Trophoblast cell (in vitro differentiated cells and primary cell): Measurements from ENCODE around the gene PPA2.

ENCODE experiments used
- DNase-seq, 2 donors: peaks; one replicate each; pipeline ENCODE4 v3.0.0-alpha.2; 2016
- H2AFZ ChIP-seq: 2 replicates; pipeline ENCODE4 v1.6.1; 2013; ENCODE audit warnings: low read length, moderate library complexity, mild to moderate bottlenecking; ENCODE audit not compliant: insufficient read depth, poor library complexity
- H2AK5ac ChIP-seq: 2 replicates; pipeline ENCODE4 v1.6.1; 2013; ENCODE audit warnings: mild to moderate bottlenecking, low read length
- H2BK120ac ChIP-seq: 2 replicates; pipeline ENCODE4 v1.6.1; 2013; ENCODE audit warnings: low read length, mild to moderate bottlenecking, moderate library complexity; ENCODE audit not compliant: insufficient read depth, poor library complexity
- H2BK12ac ChIP-seq: 2 replicates; pipeline ENCODE4 v1.6.1; 2013; ENCODE audit warnings: mild to moderate bottlenecking, low read length, moderate library complexity
- H2BK5ac ChIP-seq: 2 replicates; pipeline ENCODE4 v1.6.1; 2013; ENCODE audit warnings: low read length, low read depth, moderate library complexity, mild to moderate bottlenecking; ENCODE audit not compliant: poor library complexity
- H3K14ac ChIP-seq: 2 replicates; pipeline ENCODE4 v1.6.1; 2013; ENCODE audit warnings: mild to moderate bottlenecking, low read length
- H3K18ac ChIP-seq: 2 replicates; pipeline ENCODE4 v1.6.1; 2013; ENCODE audit warnings: mild to moderate bottlenecking, low read length
- H3K23ac ChIP-seq: 2 replicates; pipeline ENCODE4 v1.6.1; 2013; ENCODE audit warnings: low read length
- H3K27ac ChIP-seq: 2 replicates; pipeline ENCODE4 v1.5.1; 2013; ENCODE audit warnings: low read depth, mild to moderate bottlenecking, inconsistent platforms, low read length, moderate library complexity
- H3K27me3 ChIP-seq: 2 replicates; pipeline ENCODE4 v1.6.1; 2013; ENCODE audit warnings: inconsistent platforms, mild to moderate bottlenecking, low read length, moderate library complexity; ENCODE audit not compliant: insufficient read depth
- H3K36me3 ChIP-seq, 2 experiments: 1 replicate in 1 of 2; 2 replicates in 1 of 2; pipeline ENCODE4 v1.6.1; 2013; ENCODE audit warnings: low read length in 2 of 2, mild to moderate bottlenecking in 2 of 2, moderate library complexity in 1 of 2; ENCODE audit not compliant: insufficient read depth in 2 of 2, control insufficient read depth in 1 of 2
- H3K4ac ChIP-seq: 2 replicates; pipeline ENCODE4 v1.6.1; 2013; ENCODE audit warnings: low read depth, mild to moderate bottlenecking, low read length, moderate library complexity
- H3K4me1 ChIP-seq, 2 experiments: 1 replicate in 1 of 2; 2 replicates in 1 of 2; pipeline ENCODE4 v1.6.1; 2013; ENCODE audit warnings: low read length in 2 of 2, mild to moderate bottlenecking in 2 of 2, moderate library complexity in 1 of 2; ENCODE audit not compliant: insufficient read depth in 2 of 2, control insufficient read depth in 1 of 2
- H3K4me2 ChIP-seq: 2 replicates; pipeline ENCODE4 v1.6.1; 2013; ENCODE audit warnings: inconsistent platforms, mild to moderate bottlenecking, low read length, moderate library complexity
- H3K4me3 ChIP-seq: 2 replicates; pipeline ENCODE4 v1.5.1; 2013; ENCODE audit warnings: mild to moderate bottlenecking, low read depth, low read length, inconsistent platforms
- H3K79me1 ChIP-seq: one replicate; pipeline ENCODE4 v1.6.1; 2013; ENCODE audit warnings: low read length
- H3K79me2 ChIP-seq: 2 replicates; pipeline ENCODE4 v1.6.1; 2013; ENCODE audit warnings: low read length, mild to moderate bottlenecking; ENCODE audit not compliant: control insufficient read depth, insufficient read depth, poor library complexity
- H3K9ac ChIP-seq: 2 replicates; pipeline ENCODE4 v1.6.1; 2013; ENCODE audit warnings: mild to moderate bottlenecking, low read length
- H3K9me3 ChIP-seq: 2 replicates; pipeline ENCODE4 v1.6.1; 2013; ENCODE audit warnings: low read depth, mild to moderate bottlenecking, control low read depth, inconsistent platforms, low read length; ENCODE audit not compliant: insufficient read depth
- H4K12ac ChIP-seq: 2 replicates; pipeline ENCODE4 v1.6.1; 2013; ENCODE audit warnings: low read depth, mild to moderate bottlenecking, low read length, moderate library complexity
- H4K8ac ChIP-seq: 2 replicates; pipeline ENCODE4 v1.6.1; 2013; ENCODE audit warnings: low read depth, mild to moderate bottlenecking, low read length, moderate library complexity
- H4K91ac ChIP-seq: one replicate; pipeline ENCODE4 v1.6.1; 2013; ENCODE audit warnings: low read depth, mild to moderate bottlenecking, low read length, moderate library complexity
- WGBS: extraction: QIAGEN DNeasy Blood & Tissue Kit; methylation state at CpG from one replicate; pipeline ENCODE4 v1.1.7; 2013; ENCODE audit warnings: missing lambda C conversion rate; ENCODE audit not compliant: insufficient read length, insufficient coverage; ENCODE audit errors: extremely low coverage; 5-methylcytosine and 5-hydroxymethylcytosine counted together

The PPA2 gene

DNA sequence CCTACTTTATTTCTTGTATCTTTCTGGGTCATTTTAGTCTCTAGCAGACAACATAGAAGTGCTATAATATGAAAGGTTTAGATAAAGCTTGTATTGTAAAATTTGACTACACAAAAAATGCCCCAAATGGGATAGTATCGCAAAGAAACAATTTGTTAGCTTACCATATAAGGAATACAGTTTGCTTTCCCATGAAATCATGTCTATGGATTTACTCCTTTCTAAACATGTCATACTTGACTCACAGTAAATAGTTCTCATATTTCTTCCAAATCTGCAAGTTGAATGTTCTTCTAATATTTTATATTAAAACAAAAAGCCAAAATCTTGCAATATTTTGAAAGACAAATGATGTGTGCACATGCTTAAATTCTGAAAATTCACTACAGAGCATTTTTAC is 103.9 kb downstream of the PPA2 start:
- Histone ChIP-seq H3K23ac (no peak overlapping the region), H4K12ac (no peak overlapping the region), H4K8ac (no peak overlapping the region), H3K4ac (no peak overlapping the region), H3K4me3 (no peak overlapping the region), H2BK12ac (no peak overlapping the region), H2BK120ac (no peak overlapping the region), H3K36me3 (peaks cover 3 to 4% of the 10 kb centered on the region in 2 experiments), H2AFZ (no peak overlapping the region), H3K9ac (no peak overlapping the region), H3K27me3 (no peaks in the 10 kb centered on the region), H2BK5ac (no peak overlapping the region), H3K27ac (no peak overlapping the region), H3K4me1 (peaks cover 3 to 4% of the 10 kb centered on the region in 2 experiments), H2AK5ac (no peak overlapping the region), H3K4me2 (no peak overlapping the region), H3K79me2 (no peaks in the 10 kb centered on the region), H3K9me3 (peaks cover 5% of the 10 kb centered on the region), H4K91ac (no peak overlapping the region), H3K18ac (no peak overlapping the region), H3K79me1 (no peaks in the 10 kb centered on the region), H3K14ac (no peak overlapping the region)
- DNase-seq: no peak
- WGBS: no CpG with 5 or more reads among the region's 1 CpG

DNA sequence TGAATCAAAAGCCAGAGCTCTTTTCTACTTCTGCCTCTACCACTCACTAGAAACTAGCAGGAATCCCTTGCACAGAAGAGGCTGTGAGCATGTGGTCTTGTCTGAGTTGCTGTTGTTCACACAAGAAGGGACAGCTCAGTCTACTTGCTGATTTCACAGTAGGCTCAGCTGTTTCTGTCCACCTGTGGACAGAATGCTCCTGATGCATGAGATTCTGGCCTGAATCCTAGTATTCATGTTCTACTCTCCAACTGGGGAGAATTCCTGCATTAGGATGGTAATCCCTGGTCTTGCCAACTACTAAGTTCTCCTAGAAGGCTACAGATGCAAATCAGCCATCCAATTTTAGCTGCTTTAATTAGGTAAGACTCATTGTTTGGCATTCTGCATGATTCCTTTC is 112.8 kb downstream of the PPA2 start:
- H3K18ac ChIP-seq: no peak overlapping the region
- no peak overlapping the region for H2AFZ ChIP-seq
- H2BK12ac ChIP-seq: no peak overlapping the region
- H3K4me2 ChIP-seq: no peak overlapping the region
- no peaks in the 10 kb centered on the region for H3K27me3 ChIP-seq
- H3K27ac ChIP-seq: no peak overlapping the region
- no peak overlapping the region for H4K12ac ChIP-seq
- no peak overlapping the region for H3K4me3 ChIP-seq
- DNase-seq: no peak
- H4K91ac ChIP-seq: no peak overlapping the region
- H2AK5ac ChIP-seq: no peak overlapping the region
- H3K14ac ChIP-seq: no peak overlapping the region
- H3K9me3 ChIP-seq: peaks cover 2% of the 10 kb centered on the region
- no peak overlapping the region for H3K4ac ChIP-seq
- no peak overlapping the region for H3K9ac ChIP-seq
- H3K36me3 ChIP-seq: peaks cover 2 to 3% of the 10 kb centered on the region in 2 experiments
- H3K4me1 ChIP-seq: no peaks in the 10 kb centered on the region
- H3K79me2 ChIP-seq: no peaks in the 10 kb centered on the region
- H3K79me1 ChIP-seq: no peaks in the 10 kb centered on the region
- no peak overlapping the region for H4K8ac ChIP-seq
- no peak overlapping the region for H3K23ac ChIP-seq
- H2BK5ac ChIP-seq: no peak overlapping the region
- no peak overlapping the region for H2BK120ac ChIP-seq

DNA sequence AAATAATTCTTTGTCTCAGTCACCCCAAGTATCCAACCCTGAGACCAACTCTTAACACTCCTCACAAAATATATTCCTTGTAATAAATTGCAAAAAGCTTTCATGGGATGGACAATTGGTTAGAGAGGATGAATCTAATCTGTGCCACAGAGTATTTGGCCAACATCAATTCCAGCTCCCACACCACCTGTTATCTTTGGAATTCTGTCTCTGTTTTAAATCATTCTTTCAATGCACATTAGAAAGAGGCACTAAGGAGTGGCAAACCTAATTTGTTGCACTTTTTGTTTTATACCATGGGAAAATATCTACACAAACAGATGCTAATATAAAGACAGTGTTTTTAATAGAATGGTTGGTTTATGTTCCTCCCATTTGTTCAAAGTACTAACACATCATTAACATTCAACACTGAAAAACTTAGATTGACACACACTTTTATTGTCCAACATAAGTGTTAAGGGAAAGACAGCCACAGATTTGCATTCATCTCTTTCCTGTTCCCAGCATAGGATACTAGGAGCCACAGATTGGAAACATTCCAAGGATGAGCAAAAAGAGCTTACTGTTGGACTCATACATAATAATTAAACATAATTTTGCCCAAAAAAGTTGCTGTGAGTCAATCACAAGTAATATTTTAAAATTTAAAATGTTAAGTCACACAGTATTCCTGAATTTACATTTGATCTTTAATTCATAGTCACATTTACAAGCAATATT is 116.4 kb downstream of the PPA2 start:
- no peak overlapping the region for H2AFZ ChIP-seq
- no peak overlapping the region for H3K4me3 ChIP-seq
- no peak overlapping the region for H3K18ac ChIP-seq
- H3K14ac ChIP-seq: no peak overlapping the region
- no peaks in the 10 kb centered on the region for H3K79me1 ChIP-seq
- H2BK5ac ChIP-seq: no peak overlapping the region
- no peak overlapping the region for H2BK12ac ChIP-seq
- H4K8ac ChIP-seq: no peak overlapping the region
- no peak overlapping the region for H3K27ac ChIP-seq
- H4K91ac ChIP-seq: no peak overlapping the region
- no peak overlapping the region for H2AK5ac ChIP-seq
- DNase-seq: no peak
- H3K79me2 ChIP-seq: no peaks in the 10 kb centered on the region
- H3K27me3 ChIP-seq: no peaks in the 10 kb centered on the region
- no peak overlapping the region for H3K4ac ChIP-seq
- H3K4me1 ChIP-seq: no peaks in the 10 kb centered on the region
- H4K12ac ChIP-seq: no peak overlapping the region
- H3K36me3 ChIP-seq: peaks cover 0 to 3% of the 10 kb centered on the region in 2 experiments
- H3K23ac ChIP-seq: no peak overlapping the region
- no peak overlapping the region for H2BK120ac ChIP-seq
- H3K9ac ChIP-seq: no peak overlapping the region
- H3K4me2 ChIP-seq: no peak overlapping the region
- no peaks in the 10 kb centered on the region for H3K9me3 ChIP-seq

DNA sequence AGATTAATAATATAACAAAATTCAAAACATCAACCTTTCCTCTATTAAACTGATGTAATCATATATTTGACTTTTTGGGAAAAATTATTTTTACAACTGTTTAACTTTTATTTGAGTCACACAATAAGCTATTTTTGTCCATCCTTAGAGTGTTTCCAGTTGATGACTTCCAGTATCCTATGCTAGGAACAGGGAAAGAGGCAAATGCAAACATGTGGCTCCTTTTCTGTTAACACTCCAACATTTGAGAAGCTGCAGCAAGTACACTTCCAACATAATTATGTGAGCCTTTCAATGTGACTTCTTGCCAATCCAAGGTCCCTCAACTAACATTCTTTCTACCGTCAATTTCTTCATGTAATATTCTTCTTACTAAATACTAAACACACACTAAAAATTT is 117.7 kb downstream of the PPA2 start:
- no peak overlapping the region for H3K4me2 ChIP-seq

More for the DNA sequence above, 117.7 kb downstream of the PPA2 start:
- WGBS: 100% methylated on average over 1 of the region's 1 CpG
- H2BK5ac ChIP-seq: no peak overlapping the region
- H3K9ac ChIP-seq: no peak overlapping the region
- H4K8ac ChIP-seq: no peak overlapping the region
- H3K18ac ChIP-seq: no peak overlapping the region
- H2AK5ac ChIP-seq: no peak overlapping the region
- H3K23ac ChIP-seq: no peak overlapping the region
- no peaks in the 10 kb centered on the region for H3K79me2 ChIP-seq
- H2BK120ac ChIP-seq: no peak overlapping the region
- H3K4me1 ChIP-seq: no peaks in the 10 kb centered on the region
- no peak overlapping the region for H4K91ac ChIP-seq
- H2BK12ac ChIP-seq: no peak overlapping the region
- H4K12ac ChIP-seq: no peak overlapping the region
- H3K4me3 ChIP-seq: no peak overlapping the region
- peaks cover 0 to 3% of the 10 kb centered on the region in 2 experiments for H3K36me3 ChIP-seq
- no peak overlapping the region for H3K14ac ChIP-seq
- no peak for DNase-seq
- no peak overlapping the region for H2AFZ ChIP-seq
- H3K79me1 ChIP-seq: no peaks in the 10 kb centered on the region
- H3K27me3 ChIP-seq: no peaks in the 10 kb centered on the region
- no peak overlapping the region for H3K4ac ChIP-seq
- no peaks in the 10 kb centered on the region for H3K9me3 ChIP-seq
- no peak overlapping the region for H3K27ac ChIP-seq
